Thoracic aorta (tissue), 2 donors: Measurements from ENCODE around the gene FERMT1. TPM values are rescaled to one million over a fixed set of nuclear protein-coding genes. Genes with fewer than 3 reads are reported as not detected.
A peak's percentile ranks its signal among the peaks of the same experiment; 100 is the strongest.
"Not testable (repeated sequence)": the region's sequence is repeated elsewhere in the genome, so short reads cannot be mapped to it uniquely, and the experiment has no call there.

ENCODE experiments used
- ATAC-seq: fragments of 150-250 bp; one replicate; pipeline ENCODE4 v1.8.0; 2017; ENCODE audit warnings: low read depth; ENCODE audit not compliant: insufficient number of reproducible peaks, low FRiP score
- DNase-seq: peaks from one replicate; pipeline ENCODE4 v3.0.0-alpha.2; 2020; ENCODE audit warnings: low spot score
- H3K27ac ChIP-seq, 2 donors: fragments of 200-600 bp; sonication (generic); 1 replicate in 1 of 2; 2 replicates in 1 of 2; pipeline ENCODE4 v1.5.1; 2016; ENCODE audit warnings: mild to moderate bottlenecking in 2 of 2, moderate library complexity in 2 of 2
- H3K27me3 ChIP-seq: fragments of 200-600 bp; sonication (generic); replicated peaks from 2 replicates; pipeline ENCODE4 v1.6.0; 2016; ENCODE audit warnings: mild to moderate bottlenecking; ENCODE audit not compliant: insufficient read depth
- H3K36me3 ChIP-seq: fragments of 200-600 bp; sonication (generic); one replicate; pipeline ENCODE4 v1.5.1; 2016
- H3K4me1 ChIP-seq, 2 donors: fragments of 200-600 bp; sonication (generic); 1 replicate in 1 of 2; 2 replicates in 1 of 2; pipeline versions ENCODE4 v1.5.1 to v1.6.0; 2016; ENCODE audit warnings: low read depth in 2 of 2, mild to moderate bottlenecking in 1 of 2; ENCODE audit not compliant: control insufficient read depth in 1 of 2
- H3K4me3 ChIP-seq: fragments of 200-600 bp; sonication (generic); 2 replicates; pipeline ENCODE4 v1.5.1; 2016; ENCODE audit warnings: mild to moderate bottlenecking
- H3K9me3 ChIP-seq: fragments of 200-600 bp; sonication (generic); 2 replicates; pipeline ENCODE4 v1.5.1; 2016
- CTCF ChIP-seq: fragments of 200-600 bp; sonication (generic); IDR thresholded peaks from one replicate; pipeline ENCODE4 v1.5.1; 2019; ENCODE audit warnings: antibody characterized with exemption
- total RNA-seq, 2 donors: library from RNA; depleted of rRNA; stranded (reverse); fragments of >200 nt; gene quantifications; one replicate each; pipeline versions ENCODE4 v1.1.0 to v1.2.3, GENCODE V29; 2016

Gene FERMT1
- total RNA-seq, 2 donors from 2014 or later: 0.21 TPM; not detected in 1

GRCh38 chr20:6037082-6037481, 85.7 kb downstream of the FERMT1 start:
- no peak overlapping the region for H3K27ac ChIP-seq
- peaks cover 31% of the 10 kb centered on the region for H3K36me3 ChIP-seq
- DNase-seq: no peak
- ATAC-seq: no peak
- H3K4me1 ChIP-seq: peaks cover 5 to 18% of the 10 kb centered on the region in 2 donors
- no peak for TF ChIP-seq CTCF
- H3K4me3 ChIP-seq: no peak overlapping the region
- no peaks in the 10 kb centered on the region for H3K27me3 ChIP-seq
- no peaks in the 10 kb centered on the region for H3K9me3 ChIP-seq

GRCh38 chr20:6036213-6036612, 86.6 kb downstream of the FERMT1 start:
- no peak for ATAC-seq
- Histone ChIP-seq H3K4me3 (no peak overlapping the region), H3K36me3 (peaks cover 26% of the 10 kb centered on the region), H3K27ac (no peak overlapping the region), H3K27me3 (no peaks in the 10 kb centered on the region), H3K4me1 (peaks cover 5 to 18% of the 10 kb centered on the region in 2 donors), H3K9me3 (no peaks in the 10 kb centered on the region)
- no peak for DNase-seq
- no peak for TF ChIP-seq CTCF

GRCh38 chr20:6034134-6034969, 88.5 kb downstream of the FERMT1 start:
- ATAC-seq: no peak
- Histone ChIP-seq H3K27me3 (no peaks in the 10 kb centered on the region), H3K9me3 (no peaks in the 10 kb centered on the region), H3K4me3 (no peak overlapping the region), H3K27ac (peak overlapping the region; percentile 10 to 27), H3K36me3 (peaks cover 16% of the 10 kb centered on the region), H3K4me1 (peaks cover 10 to 23% of the 10 kb centered on the region in 2 donors)
- no peak for DNase-seq
- TF ChIP-seq CTCF: no peak

DNA sequence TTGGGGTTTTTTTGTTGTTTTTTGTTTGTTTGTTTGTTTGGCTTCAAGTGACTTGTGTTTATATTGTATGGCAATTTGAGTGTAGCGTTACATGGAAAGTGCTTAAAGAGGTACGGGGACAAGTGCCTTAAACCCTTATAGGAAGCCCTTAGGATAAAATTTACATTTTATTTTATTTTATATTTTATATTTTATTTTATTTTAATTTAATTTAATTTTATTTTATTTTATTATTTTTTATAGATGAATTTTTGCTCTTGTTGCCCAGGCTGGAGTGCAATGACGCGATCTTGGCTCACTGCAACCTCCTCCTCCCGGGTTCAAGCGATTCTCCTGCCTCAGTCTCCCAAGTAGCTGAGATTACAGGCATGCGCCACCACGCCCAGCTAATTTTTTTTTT, 89.9 kb downstream of the FERMT1 start:
- H3K27ac ChIP-seq, DNase-seq, H3K27me3 ChIP-seq, H3K9me3 ChIP-seq, ATAC-seq, H3K4me3 ChIP-seq: not testable (repeated sequence)
- peaks cover 12% of the 10 kb centered on the region for H3K36me3 ChIP-seq
- peaks cover 16 to 29% of the 10 kb centered on the region in 2 donors for H3K4me1 ChIP-seq

GRCh38 chr20:6030453-6031080, 92.3 kb downstream of the FERMT1 start:
- no peak overlapping the region for H3K27ac ChIP-seq
- ATAC-seq: no peak
- no peaks in the 10 kb centered on the region for H3K9me3 ChIP-seq
- peaks cover 16 to 29% of the 10 kb centered on the region in 2 donors for H3K4me1 ChIP-seq
- H3K27me3 ChIP-seq: no peaks in the 10 kb centered on the region
- H3K36me3 ChIP-seq: no peaks in the 10 kb centered on the region
- DNase-seq: no peak
- TF ChIP-seq CTCF: no peak
- no peak overlapping the region for H3K4me3 ChIP-seq
